HG03175 (cell line): ENCODE measurements around the gene TIMM44.
"Not testable (repeated sequence)": the region's sequence is repeated elsewhere in the genome, so short reads cannot be mapped to it uniquely, and the experiment has no call there.

Experiments used
- ATAC-seq: cut with Tn5 transposase; IDR thresholded peaks from one replicate; pipeline ENCODE4 v1.9.1; 2021; ENCODE audit warnings: mild to moderate bottlenecking, moderate library complexity; ENCODE audit not compliant: unreplicated experiment

The TIMM44 gene

GRCh38 chr19:7903244-7904073 lies 40.0 kb downstream of the TIMM44 start, which contains the start of gene MAP2K7:
MAP2K7 (plus strand) TSS chr19:7903877; CDS start chr19:7903945, 68 bp downstream.
- peak; percentile 86 for ATAC-seq

- no peak for ATAC-seq
These were observed 40.6 kb downstream of the TIMM44 start for GRCh38 chr19:7902796-7903243.

GRCh38 chr19:7901337-7901736 lies 42.1 kb downstream of the TIMM44 start:
- ATAC-seq, result no peak

GRCh38 chr19:7900931-7901330 lies 42.5 kb downstream of the TIMM44 start:
- ATAC-seq, result no peak

GRCh38 chr19:7900401-7900870 lies 43.0 kb downstream of the TIMM44 start:
- no peak for ATAC-seq

GRCh38 chr19:7899751-7900378 lies 43.6 kb downstream of the TIMM44 start:
- ATAC-seq, result no peak

GRCh38 chr19:7898967-7899366 lies 44.5 kb downstream of the TIMM44 start:
- ATAC-seq, result no peak

- no peak for ATAC-seq
These were observed 46.2 kb downstream of the TIMM44 start for GRCh38 chr19:7897292-7897691.

GRCh38 chr19:7895565-7895964 lies 47.9 kb downstream of the TIMM44 start:
- no peak for ATAC-seq

GRCh38 chr19:7894612-7895309 lies 48.7 kb downstream of the TIMM44 start:
- ATAC-seq, result no peak

GRCh38 chr19:7893362-7894101 lies 49.9 kb downstream of the TIMM44 start:
- not testable (repeated sequence) for ATAC-seq

GRCh38 chr19:7888826-7889217 lies 54.6 kb downstream of the TIMM44 start:
- no peak for ATAC-seq

- ATAC-seq, result no peak
These were observed 55.2 kb downstream of the TIMM44 start, which contains the start of gene LRRC8E for GRCh38 chr19:7888145-7888825. LRRC8E (plus strand) TSS chr19:7888510; CDS start chr19:7895604, 7,094 bp downstream.

- ATAC-seq, result no peak
These were observed 55.9 kb downstream of the TIMM44 start for GRCh38 chr19:7887408-7888144.

- no peak for ATAC-seq
These were observed 57.6 kb downstream of the TIMM44 start for GRCh38 chr19:7885818-7886217.

- ATAC-seq, result no peak
These were observed 59.5 kb downstream of the TIMM44 start for GRCh38 chr19:7883796-7884570.

- ATAC-seq, result no peak
These were observed 60.4 kb downstream of the TIMM44 start for GRCh38 chr19:7883105-7883504.

- ATAC-seq, result no peak
These were observed 61.6 kb downstream of the TIMM44 start for GRCh38 chr19:7881910-7882309.

- ATAC-seq, result no peak
These were observed 63.6 kb downstream of the TIMM44 start for GRCh38 chr19:7879836-7880235.
